Thyroid gland (tissue), 4 donors: ENCODE results near the gene IRAK1BP1.

ENCODE experiments used
- POLR2A ChIP-seq, 2 donors: fragments of 450-650 bp; IDR thresholded peaks; one replicate each; pipeline ENCODE4 v1.6.1; 2017; ENCODE audit warnings: antibody characterized with exemption in 2 of 2, mild to moderate bottlenecking in 2 of 2, moderate library complexity in 1 of 2
- TF ChIP-seq, protein P1 (sequence below), 6 experiments: fragments of 200-600 bp in 3 of 6; fragments of 450-650 bp in 3 of 6; sonication (generic) in 3 of 6; IDR thresholded peaks; one replicate each; pipeline ENCODE4 v1.5.1; 2016 to 2019; ENCODE audit warnings: antibody characterized with exemption in 6 of 6, mild to moderate bottlenecking in 2 of 6, inconsistent platforms in 1 of 6, moderate library complexity in 1 of 6

DNA sequence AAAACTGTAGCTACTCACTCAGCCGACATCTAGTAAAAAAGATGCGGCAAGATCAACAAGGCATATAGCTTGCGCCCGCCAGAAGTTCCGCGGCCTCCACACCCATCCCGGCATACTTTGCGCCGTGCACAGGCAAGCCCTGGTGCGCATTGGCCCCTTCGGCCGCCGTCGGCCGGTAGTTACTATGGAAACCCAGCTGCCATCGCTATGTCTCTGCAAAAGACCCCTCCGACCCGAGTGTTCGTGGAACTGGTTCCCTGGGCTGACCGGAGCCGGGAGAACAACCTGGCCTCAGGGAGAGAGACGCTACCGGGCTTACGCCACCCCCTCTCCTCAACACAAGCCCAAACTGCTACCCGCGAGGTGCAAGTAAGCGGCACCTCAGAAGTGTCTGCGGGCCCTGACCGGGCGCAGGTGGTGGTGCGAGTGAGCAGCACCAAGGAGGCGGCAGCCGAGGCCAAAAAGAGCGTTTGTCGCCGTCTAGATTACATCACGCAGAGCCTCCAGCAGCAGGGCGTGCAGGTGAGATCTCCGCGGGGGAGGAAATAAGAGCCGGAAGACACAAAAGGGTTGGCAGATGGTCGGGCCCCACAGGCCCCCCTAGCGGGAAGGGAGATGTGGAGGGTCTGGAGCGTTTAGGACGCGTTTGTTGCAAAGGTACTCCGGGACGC, at the start of gene IRAK1BP1:
- TF ChIP-seq POLR2A (IDR thresholded peaks at IDR 0.05), result peak in 1 of 2 donors; percentile 45
- TF ChIP-seq, protein P1, sequence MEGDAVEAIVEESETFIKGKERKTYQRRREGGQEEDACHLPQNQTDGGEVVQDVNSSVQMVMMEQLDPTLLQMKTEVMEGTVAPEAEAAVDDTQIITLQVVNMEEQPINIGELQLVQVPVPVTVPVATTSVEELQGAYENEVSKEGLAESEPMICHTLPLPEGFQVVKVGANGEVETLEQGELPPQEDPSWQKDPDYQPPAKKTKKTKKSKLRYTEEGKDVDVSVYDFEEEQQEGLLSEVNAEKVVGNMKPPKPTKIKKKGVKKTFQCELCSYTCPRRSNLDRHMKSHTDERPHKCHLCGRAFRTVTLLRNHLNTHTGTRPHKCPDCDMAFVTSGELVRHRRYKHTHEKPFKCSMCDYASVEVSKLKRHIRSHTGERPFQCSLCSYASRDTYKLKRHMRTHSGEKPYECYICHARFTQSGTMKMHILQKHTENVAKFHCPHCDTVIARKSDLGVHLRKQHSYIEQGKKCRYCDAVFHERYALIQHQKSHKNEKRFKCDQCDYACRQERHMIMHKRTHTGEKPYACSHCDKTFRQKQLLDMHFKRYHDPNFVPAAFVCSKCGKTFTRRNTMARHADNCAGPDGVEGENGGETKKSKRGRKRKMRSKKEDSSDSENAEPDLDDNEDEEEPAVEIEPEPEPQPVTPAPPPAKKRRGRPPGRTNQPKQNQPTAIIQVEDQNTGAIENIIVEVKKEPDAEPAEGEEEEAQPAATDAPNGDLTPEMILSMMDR (IDR thresholded peaks at IDR 0.05), result no peak
